ENCODE measurements around the gene FAAH. TPM values are rescaled to one million over a fixed set of nuclear protein-coding genes. Genes with fewer than 3 reads are reported as not detected.

FAAH gene
- total RNA-seq, 4 donors from 2014 or later, result 107 to 230 (median 152) TPM

DNA sequence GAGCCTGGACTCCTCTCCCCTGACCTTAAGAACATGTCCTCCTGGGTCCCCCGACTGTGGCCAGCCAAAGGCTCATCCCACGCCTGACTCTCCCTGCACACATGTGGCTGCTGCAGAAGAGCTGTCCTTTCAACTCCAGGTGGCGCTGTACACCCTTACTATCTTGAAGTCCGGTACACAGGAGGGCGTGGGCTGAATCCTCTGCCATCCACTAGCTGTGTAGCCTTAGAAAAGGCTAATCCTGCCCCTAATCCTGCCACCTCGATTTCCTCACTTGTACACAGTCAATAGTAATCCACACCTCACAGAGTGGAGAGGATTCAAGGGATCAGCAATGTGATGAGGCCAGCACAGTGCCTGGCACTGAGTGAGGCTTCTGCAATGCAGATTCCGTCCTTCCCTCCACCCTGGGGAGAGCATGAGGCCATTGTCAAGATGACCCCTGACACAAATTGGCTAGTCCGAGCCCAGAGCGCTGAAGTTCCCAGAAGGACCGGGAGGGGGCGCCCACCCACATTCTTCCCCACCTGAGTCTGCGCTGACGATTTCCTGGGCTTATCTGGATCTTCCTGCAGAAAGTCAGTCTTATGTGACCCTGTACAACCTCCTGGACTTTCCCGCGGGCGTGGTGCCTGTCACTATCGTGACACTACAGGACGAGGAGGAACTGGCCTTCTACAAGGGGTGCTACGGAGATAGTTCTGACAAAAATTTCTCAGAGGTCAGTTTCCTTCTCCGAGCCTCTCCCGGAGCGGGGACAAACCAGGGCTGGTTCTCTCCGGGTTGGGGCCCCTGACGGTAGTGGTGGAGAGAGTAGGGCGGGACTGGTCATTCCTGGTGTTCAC is 48.4 kb downstream of the FAAH start:
- Histone ChIP-seq H3K4me1 (peaks cover 0 to 9% (median 3%) of the 10 kb centered on the region in 4 donors), H3K36me3 (no peaks in the 10 kb centered on the region), H3K4me3 (peak overlapping the region; percentile 19 to 49 (median 36)), H3K27ac (peak overlapping the region in 1 of 4 donors; percentile 22), H3K9me3 (no peaks in the 10 kb centered on the region), H3K27me3 (no peaks in the 10 kb centered on the region)
- TF ChIP-seq, protein P1, sequence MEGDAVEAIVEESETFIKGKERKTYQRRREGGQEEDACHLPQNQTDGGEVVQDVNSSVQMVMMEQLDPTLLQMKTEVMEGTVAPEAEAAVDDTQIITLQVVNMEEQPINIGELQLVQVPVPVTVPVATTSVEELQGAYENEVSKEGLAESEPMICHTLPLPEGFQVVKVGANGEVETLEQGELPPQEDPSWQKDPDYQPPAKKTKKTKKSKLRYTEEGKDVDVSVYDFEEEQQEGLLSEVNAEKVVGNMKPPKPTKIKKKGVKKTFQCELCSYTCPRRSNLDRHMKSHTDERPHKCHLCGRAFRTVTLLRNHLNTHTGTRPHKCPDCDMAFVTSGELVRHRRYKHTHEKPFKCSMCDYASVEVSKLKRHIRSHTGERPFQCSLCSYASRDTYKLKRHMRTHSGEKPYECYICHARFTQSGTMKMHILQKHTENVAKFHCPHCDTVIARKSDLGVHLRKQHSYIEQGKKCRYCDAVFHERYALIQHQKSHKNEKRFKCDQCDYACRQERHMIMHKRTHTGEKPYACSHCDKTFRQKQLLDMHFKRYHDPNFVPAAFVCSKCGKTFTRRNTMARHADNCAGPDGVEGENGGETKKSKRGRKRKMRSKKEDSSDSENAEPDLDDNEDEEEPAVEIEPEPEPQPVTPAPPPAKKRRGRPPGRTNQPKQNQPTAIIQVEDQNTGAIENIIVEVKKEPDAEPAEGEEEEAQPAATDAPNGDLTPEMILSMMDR (IDR thresholded peaks at IDR 0.05), result peak; percentile 57 to 91 (median 78)
- no peak for TF ChIP-seq POLR2A (IDR thresholded peaks at IDR 0.05)
- DNase-seq, result peak; percentile 63 to 87 (median 86)

DNA sequence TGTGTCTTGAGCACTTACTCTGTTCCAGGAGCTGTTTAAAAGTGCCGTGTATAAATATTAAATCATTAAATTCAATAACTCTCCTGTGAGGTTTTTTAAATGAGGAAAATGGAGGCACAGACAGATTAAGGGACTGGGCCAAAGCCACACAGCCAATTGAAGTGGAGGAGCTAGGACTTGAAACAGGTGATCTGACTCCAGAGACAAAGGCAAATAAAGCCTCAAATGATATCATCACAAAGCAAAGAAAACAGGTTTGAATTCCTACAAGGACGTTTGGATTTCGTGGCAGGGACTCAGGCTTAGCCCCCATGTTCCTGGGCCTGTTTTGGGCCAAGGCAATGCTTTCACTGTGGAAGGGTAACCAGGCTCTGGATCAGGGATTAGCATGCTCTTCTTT is 50.3 kb downstream of the FAAH start:
- TF ChIP-seq POLR2A (IDR thresholded peaks at IDR 0.05), result no peak
- TF ChIP-seq, protein P1 (IDR thresholded peaks at IDR 0.05), result no peak
- H3K4me1 ChIP-seq, result peaks cover 0 to 14% (median 3%) of the 10 kb centered on the region in 4 donors
- no peak overlapping the region for H3K27ac ChIP-seq
- DNase-seq, result no peak
- H3K4me3 ChIP-seq, result no peak overlapping the region
- no peaks in the 10 kb centered on the region for H3K36me3 ChIP-seq
- no peaks in the 10 kb centered on the region for H3K9me3 ChIP-seq
- no peaks in the 10 kb centered on the region for H3K27me3 ChIP-seq

DNA sequence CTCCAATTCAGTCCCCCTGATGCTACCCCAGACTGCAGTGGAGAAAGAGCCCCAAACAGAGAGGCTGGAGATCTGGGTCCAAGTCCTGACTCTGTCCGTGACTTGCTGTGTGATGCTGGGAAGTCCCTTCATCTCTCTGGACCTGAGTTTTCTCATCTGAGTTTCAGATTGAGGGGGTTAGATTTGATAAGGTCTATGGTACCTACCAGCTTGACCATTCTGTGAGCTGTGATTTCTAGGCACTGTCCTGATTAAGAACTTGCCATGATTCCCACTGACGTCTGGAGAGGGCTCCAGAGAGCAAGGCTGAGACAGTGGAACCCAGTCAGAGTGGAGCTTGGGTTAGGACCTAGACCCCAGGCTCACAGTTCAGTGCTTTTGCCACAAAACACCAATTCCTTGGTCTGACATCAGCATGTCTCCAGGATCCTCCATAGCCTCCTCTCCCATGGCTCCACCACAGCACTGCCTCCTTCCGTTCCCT is 51.7 kb downstream of the FAAH start:
- no peak for DNase-seq
- H3K4me3 ChIP-seq, result no peak overlapping the region
- H3K27me3 ChIP-seq, result no peaks in the 10 kb centered on the region
- H3K36me3 ChIP-seq, result no peaks in the 10 kb centered on the region
- no peaks in the 10 kb centered on the region for H3K9me3 ChIP-seq
- TF ChIP-seq, protein P1 (IDR thresholded peaks at IDR 0.05), result no peak
- TF ChIP-seq POLR2A (IDR thresholded peaks at IDR 0.05), result no peak
- peaks cover 0 to 14% (median 3%) of the 10 kb centered on the region in 4 donors for H3K4me1 ChIP-seq
- no peak overlapping the region for H3K27ac ChIP-seq

DNA sequence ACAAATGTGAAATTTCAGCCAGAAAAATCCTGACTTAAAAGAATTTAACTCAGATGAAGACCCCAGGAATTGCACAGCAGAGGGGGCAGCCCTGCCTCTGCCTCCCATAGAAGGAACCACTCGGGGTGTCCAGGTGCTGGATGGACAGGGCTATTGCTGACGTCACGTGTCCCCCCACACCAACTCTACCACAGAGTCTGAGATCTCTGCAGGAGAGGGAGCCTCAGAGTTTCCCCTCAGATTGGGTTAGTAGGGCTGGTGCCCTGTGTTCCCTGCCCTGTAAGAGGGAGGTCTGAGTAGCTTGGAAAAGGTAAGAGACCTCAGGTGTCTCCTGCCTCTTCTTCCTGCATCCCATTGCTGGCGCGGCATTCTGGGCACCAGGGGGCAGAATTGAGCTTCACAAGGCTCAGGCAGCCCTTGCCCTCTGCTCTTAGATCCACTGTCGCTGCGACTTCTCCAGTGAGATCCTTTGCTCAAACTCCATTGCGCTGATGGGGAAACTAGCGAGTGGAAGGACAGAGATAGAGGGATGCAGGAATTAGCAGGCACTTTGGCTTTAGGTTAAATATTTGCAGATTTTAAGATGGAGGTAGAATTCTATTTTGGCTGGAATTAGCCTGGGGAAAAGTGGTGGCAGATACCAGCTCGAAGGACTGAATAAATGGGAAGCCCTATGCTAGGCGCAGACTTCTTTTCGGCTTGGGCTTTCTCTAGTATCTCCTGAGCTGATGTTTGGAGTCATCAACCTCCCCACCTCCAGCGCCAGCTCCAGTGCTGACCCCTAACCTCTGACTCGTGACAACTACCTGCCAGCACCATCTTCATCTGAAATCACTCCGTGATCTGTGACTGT is 52.8 kb downstream of the FAAH start:
- no peak overlapping the region for H3K27ac ChIP-seq
- peak; percentile 69 to 92 (median 88) for DNase-seq
- no peaks in the 10 kb centered on the region for H3K27me3 ChIP-seq
- H3K9me3 ChIP-seq, result no peaks in the 10 kb centered on the region
- H3K36me3 ChIP-seq, result no peaks in the 10 kb centered on the region
- peaks cover 0 to 14% (median 3%) of the 10 kb centered on the region in 4 donors for H3K4me1 ChIP-seq
- no peak overlapping the region for H3K4me3 ChIP-seq
- TF ChIP-seq, protein P1 (IDR thresholded peaks at IDR 0.05), result peak; percentile 35 to 81 (median 71)
- no peak for TF ChIP-seq POLR2A (IDR thresholded peaks at IDR 0.05)

DNA sequence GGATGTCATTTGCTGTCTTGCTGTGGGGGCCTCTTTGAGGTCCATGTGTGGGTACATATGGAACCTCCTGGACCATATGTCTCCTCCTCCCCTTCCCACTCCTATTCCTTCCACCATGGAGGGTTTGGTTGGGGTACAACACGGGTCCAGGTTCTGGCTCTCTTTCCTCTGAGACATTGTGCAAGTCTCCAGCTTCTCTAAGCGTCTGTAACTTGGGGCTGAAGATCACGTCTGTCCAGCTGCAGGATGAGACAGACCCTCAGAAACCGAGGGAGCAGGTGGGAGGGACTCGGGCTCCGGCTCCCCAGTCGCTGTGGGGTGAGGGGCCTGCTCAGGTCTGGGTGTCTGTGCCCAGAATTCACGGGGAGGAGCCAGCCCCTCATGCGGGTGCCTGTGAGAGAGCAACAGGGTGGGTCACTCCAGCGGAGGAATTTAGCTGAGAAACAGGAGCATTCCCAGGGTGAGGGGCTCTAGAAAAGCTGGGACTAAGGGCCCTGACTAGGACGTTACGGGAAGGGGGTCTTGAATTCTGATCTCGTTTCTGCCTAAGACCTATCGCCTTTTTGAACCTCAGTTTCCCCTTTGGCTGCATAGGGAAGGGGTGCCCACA is 53.5 kb downstream of the FAAH start:
- Histone ChIP-seq H3K27me3 (no peaks in the 10 kb centered on the region), H3K27ac (no peak overlapping the region), H3K36me3 (no peaks in the 10 kb centered on the region), H3K9me3 (no peaks in the 10 kb centered on the region), H3K4me1 (peaks cover 0 to 11% (median 1%) of the 10 kb centered on the region in 4 donors), H3K4me3 (peak overlapping the region in 2 of 4 donors; percentile 17 to 45)
- DNase-seq, result no peak
- no peak for TF ChIP-seq POLR2A (IDR thresholded peaks at IDR 0.05)

Measured in Peyer's patch (tissue), 4 donors.